ENCODE measurements around the gene SLC52A3.
"Not testable (repeated sequence)": the region's sequence is repeated elsewhere in the genome, so short reads cannot be mapped to it uniquely, and the experiment has no call there.

The SLC52A3 gene

DNA sequence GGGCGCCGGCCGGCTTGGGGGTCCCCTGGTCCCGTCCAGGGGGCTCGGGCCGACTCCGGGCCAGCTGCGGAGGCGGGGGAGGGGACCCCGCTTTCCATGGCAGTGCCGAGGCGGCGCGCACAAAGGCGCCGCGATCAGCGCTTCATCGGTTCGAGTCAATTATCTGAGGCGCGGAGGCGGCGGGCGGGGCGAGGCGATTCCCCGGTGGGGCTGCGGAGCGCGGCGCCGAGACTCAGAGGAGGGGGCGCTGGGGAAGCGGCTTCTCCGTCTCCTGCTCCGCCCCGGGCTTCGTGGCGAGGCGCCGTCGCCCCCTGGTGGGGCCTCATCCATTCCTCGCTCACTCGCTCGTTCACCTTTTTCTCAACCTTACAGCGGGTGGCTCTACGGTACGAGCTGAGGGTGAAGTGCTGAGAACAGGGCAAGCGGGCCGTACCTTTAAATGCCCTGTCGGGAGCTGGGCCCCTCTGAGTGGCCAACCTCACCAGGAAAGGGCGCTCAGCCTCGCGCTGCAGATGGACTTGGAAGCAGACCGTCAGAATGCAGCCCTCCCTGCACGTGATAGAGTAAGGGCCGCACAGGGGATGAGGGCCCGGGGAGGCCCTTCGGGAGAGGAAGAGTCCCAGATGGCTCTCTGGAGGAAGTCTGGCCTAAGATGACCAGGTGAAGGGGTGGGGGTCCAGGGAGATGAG, 39.9 kb downstream of the SLC52A3 start:
- DNase-seq (ENCODE audit: low spot score) = peak; percentile 28

DNA sequence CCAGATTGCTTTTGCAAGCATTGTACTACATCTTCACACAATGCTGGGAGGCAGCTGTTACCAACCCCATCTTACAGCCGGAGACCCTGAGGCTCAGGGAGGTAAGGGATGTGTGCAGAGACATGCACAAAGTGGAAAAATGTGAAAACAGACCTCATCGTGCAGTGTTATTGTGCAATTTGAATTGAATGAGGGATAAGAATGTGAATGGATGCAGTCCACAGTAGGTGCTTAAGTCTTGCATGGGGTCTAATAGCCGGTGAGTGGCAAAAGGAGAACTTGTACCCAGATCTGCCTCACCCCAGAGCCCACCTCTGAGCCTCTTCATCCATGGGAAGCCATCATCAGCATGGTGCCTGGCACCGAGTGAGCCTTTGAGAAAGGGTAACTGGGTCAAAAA, 42.1 kb downstream of the SLC52A3 start:
- DNase-seq (ENCODE audit: low spot score) = no peak

DNA sequence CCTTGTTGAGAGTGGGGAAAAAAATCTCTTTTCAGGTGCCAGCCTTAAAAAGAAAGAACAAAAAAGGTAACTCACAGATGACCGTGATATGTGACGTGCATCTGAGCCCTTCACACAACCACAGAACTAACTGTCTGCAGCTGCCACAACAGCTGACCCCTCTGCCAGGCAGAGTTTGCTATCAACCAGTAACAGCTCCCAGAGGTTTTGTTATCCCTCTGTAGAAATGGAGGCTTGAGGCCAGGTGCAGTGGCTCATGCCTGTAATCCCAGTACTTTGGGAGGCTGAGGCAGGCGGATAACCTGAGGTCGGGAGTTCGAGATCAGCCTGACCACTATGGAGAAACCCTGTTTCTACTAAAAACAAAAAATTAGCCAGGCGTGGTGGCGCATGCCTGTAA, 42.8 kb downstream of the SLC52A3 start:
- DNase-seq (ENCODE audit: low spot score) = no peak

DNA sequence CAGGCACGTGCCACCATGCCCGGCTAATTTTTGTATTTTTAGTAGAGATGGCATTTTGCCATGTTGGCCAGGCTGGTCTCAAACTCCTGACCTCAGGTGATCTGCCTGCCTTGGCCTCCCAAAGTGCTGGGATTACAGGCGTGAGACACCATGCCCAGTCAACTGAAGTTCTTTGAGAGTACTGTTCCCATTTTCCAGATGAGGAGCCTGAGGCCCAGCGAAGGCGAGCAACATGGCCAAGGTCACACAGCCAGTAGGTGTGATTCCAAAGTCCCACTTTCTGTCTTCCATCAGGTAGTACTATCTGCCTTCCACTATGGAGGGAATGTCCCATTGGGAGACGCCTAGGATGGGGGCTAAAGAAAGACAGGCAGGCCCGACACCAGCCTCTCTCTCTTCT, 43.5 kb downstream of the SLC52A3 start:
- DNase-seq (ENCODE audit: low spot score) = not testable (repeated sequence)

DNA sequence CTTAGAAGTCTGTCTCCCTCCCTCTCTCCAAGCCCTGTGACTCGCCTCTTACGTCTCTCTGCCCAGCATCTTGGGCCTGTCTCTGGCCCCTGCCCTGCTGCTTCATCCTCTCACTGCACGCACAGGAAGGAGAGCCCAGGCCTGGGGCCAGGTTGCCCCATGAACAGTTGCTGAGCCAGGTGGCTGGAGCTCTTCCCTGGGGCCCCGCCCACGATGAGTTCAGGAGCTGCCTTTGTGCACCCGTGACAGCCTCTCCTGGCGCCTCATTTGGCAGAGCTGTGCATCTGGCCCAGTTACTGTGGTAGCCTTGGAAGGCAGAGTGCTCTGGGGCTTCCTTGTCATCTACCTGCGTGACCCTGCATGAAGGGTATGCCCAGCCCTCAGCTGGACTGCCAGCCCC, 44.5 kb downstream of the SLC52A3 start:
- no peak for DNase-seq (ENCODE audit: low spot score)

DNA sequence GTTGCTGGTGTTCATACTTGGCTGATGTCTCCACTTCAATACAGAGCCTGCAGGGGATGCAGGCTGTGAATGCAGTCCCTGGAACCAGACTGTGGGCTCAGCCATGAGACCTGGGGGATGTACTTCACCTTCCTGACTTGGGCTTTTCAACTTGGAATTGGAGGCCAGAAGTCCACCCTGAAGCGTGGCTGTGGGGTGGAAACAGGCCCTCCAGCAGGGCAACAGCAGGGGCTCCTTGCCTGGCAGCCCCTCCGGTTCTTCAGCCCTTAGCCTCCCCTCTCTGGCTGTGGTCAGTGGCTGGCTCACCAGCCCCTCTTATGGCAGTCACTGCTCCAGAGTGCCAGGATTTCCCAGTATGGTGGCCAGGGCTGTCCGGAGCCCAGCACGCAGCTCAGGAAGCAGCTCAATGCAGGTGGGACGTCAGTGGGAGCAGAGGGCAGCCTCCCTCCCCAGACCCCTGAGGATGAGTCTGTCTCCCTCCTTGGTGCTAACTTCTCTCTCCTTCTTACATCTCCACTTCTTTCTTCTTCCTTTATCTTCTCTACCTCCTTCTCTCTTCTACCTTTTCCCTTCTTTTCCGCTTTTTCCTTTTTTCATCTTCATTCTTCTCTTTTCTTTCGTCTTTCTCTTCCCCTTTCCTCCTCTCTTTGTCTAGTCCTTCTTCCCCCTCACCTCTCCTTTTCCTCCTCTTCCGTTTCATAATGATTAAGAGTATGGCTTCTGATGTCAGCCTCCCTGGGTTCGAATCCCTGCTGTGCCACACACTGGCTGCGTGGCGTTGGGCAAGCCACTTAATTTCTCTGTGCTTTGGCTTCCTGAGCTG, 45.3 kb downstream of the SLC52A3 start:
- no peak for DNase-seq (ENCODE audit: low spot score)

DNA sequence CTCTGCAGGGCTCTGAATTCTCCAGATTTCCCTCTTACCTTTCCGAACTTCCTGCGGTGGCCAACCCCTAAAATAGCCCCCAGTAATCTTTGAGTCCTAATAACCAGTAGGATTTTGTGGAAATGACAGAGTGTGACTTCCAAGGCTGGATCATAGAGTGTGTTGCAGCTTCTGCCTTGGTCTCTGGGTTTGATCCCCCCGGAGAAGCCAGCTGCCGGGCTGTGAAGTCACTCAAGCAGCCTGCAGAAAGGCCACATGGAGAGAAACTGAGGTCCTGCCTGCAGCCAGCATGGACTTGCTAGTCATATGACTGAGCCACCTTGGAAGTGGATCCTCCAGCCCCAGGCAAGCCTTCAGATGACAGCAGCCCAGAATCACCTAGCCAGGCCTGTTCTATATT, 46.4 kb downstream of the SLC52A3 start:
- no peak for DNase-seq (ENCODE audit: low spot score)

DNA sequence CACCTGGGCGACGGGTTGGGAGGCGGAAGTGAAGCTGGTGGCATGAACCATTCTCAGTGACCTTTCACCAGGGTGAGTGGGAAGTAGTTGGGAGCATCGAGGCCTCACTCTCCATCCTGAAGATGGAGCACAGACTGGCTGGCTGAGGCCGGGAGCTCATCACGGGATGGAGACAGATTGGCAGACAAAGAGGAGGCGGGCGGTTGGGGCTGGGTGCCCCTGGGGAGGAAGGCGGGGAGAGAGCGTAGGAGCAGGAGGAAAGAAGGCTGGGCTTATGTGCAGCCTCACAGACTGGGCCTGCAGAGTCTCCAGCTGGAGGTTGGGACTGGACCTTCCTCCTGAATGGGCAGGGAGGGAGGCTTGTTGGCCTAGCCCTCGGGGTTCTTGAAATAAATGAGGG, 48.5 kb downstream of the SLC52A3 start:
- no peak for DNase-seq (ENCODE audit: low spot score)

DNA sequence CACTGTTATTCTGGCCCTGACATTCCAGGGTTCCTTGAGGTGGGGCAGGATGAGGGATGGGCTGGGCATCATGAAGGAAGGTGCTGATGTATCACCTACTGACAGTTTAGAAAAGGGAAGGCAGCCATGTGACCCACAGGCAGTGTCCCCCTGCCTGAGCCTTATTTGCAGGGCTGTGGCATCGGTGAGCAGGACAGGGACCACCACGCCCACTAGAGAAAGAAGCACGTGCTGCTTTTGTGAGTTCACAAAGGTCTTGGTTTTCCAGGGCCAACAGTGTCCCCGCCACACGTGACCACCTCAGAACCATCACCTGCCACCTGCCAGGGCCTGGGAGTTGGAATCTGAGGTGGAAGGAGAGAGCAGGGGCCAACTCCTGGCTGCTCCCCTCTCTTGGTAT, 49.2 kb downstream of the SLC52A3 start:
- DNase-seq (ENCODE audit: low spot score) = no peak

DNA sequence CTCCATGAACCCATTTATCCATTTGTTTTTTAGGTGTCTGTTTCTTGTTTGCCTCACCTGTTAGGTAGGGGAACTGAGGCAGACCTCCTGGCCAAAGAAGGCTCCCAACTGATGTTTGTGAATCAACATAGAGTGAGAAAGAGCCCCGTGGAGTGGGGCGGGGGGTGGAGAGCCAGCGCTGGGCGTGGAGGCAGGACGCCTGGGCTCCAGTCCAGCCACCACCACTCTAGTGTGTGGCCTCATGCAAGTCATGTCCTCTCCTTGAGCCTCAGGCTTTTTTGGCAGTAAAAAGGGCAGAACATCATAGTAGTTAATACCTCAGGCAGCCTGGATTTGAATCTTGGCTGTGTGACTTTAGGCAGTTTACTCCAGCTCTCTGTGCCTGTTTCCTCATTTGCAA, 50.5 kb downstream of the SLC52A3 start:
- DNase-seq (ENCODE audit: low spot score) = no peak

DNA sequence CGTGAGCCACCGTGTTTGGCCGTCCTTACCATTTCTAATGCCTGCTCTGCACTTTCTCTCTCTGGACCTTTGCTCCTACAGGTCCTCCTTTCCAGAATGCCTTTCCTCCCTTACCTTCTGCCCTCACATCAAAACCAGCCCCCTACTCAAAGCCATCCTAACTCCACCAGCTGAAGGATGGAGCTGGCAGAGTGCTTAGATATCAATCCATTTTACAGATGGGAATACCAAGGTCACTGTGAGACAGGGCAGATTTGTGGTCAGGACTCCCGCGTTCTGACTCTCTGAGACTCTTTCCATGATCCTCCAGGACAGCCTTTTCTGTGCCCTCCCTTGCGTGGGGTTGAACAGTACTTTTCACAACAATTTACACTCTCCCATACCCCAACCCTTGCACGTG, 51.0 kb downstream of the SLC52A3 start:
- DNase-seq (ENCODE audit: low spot score) = no peak

DNA sequence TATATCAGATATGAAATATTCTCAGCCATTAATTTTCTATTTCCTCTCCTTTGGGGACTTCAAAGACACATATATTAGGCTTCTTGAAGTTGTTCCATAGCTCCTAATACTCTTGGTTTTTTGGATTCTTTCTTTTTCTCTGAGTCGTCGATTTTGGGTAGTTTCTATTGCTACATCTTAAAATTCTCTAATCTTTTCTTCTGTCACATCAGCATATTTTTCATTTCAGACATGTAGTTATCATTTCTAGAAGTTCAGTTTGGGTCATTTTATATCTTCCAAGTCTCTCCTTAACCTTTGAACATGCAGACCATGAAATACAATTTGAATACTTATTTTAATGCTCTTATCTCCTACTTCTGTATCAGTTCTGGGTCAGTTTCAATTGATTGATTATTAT, 53.8 kb downstream of the SLC52A3 start:
- no peak for DNase-seq (ENCODE audit: low spot score)

DNA sequence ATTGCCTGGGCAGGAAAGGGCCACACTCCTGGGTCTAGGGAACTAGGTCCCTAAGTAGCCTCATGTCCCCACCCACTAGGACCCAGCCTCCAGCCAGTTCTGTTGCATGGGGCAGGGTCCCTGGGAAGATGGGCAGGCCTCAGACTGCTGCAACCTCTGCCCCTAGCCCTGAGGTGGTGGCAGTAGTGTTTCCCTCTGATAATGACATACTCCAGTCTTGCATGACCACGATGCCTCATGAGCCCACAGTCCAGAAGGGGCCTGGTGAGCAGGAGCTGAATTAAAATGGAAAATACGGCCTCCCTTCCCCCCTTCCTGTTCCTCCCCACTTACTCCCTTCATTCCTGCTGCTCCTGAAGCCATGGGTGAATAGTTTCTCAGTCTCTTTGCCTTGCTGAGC, 56.7 kb downstream of the SLC52A3 start:
- DNase-seq (ENCODE audit: low spot score) = no peak

DNA sequence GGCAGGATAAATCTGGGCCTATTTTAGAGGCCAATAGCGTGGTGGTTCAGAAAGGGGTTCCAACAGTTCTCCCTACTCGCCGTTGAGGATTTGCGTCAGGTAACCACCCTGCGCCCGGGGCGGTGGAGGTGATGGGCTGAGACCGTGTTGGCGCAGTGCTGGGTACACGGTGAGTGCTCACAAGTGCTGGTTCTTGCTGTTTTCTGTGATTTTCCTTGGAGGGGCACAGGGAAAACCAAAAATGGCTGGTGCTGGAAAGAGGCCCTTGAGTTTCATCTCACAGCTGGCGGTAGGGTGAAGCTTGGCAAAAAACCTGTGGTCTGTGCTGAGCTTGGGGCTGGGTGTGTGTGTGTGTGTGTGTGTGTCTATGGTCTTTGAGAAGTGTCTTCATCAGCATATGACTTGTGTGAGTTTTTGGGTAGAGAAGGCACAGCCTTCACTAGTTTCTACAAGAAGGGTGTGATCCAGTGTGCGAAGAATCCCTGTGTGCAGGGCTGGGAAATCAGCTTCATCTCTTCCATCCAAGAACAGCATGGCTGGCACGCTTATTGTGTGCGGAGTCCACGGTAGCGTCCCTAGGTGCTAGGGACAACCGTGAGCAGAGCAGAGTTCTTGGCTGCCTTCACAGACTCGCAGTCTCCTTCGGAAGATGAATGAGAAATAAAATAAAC, 57.4 kb downstream of the SLC52A3 start:
- no peak for DNase-seq (ENCODE audit: low spot score)

Measured in germinal center (tissue), 1 donor.